HEK293 (cell line): Measurements from ENCODE around the gene OXA1L.

Experiments used
- CTCF ChIP-seq: fragments of 450-650 bp; formaldehyde crosslinking; IDR thresholded peaks from 2 replicates; pipeline ENCODE4 v1.5.1; 2016; ENCODE audit warnings: missing biosample characterization, missing genetic modification characterization
- REST ChIP-seq: fragments of 450-650 bp; formaldehyde crosslinking; IDR thresholded peaks from 2 replicates; pipeline ENCODE4 v1.5.1; 2016; ENCODE audit warnings: missing biosample characterization, missing genetic modification characterization
- YY1 ChIP-seq: fragments of 450-650 bp; formaldehyde crosslinking; IDR thresholded peaks from 2 replicates; pipeline ENCODE4 v1.5.1; 2018; ENCODE audit warnings: missing biosample characterization, missing genetic modification characterization
- ZBTB21 ChIP-seq: fragments of 450-650 bp; formaldehyde crosslinking; IDR thresholded peaks from 2 replicates; pipeline ENCODE4 v1.5.1; 2017; ENCODE audit warnings: missing biosample characterization, missing genetic modification characterization
- ZNF24 ChIP-seq: fragments of 450-650 bp; formaldehyde crosslinking; IDR thresholded peaks from 2 replicates; pipeline ENCODE4 v1.5.1; 2016; ENCODE audit warnings: missing biosample characterization, missing genetic modification characterization
- ZNF280D ChIP-seq: fragments of 450-650 bp; formaldehyde crosslinking; IDR thresholded peaks from 2 replicates; pipeline ENCODE4 v1.5.1; 2016; ENCODE audit warnings: missing biosample characterization, missing genetic modification characterization
- ZNF558 ChIP-seq: fragments of 450-650 bp; formaldehyde crosslinking; IDR thresholded peaks from 2 replicates; pipeline ENCODE4 v1.5.1; 2016; ENCODE audit warnings: missing biosample characterization, missing genetic modification characterization
- ZNF629 ChIP-seq: fragments of 450-650 bp; formaldehyde crosslinking; IDR thresholded peaks from 2 replicates; pipeline ENCODE4 v1.5.1; 2017; ENCODE audit warnings: missing biosample characterization, missing genetic modification characterization
- ZNF785 ChIP-seq: fragments of 450-650 bp; formaldehyde crosslinking; IDR thresholded peaks from 2 replicates; pipeline ENCODE4 v1.5.1; 2016; ENCODE audit warnings: missing biosample characterization, missing genetic modification characterization
- ZNF830 ChIP-seq: fragments of 450-650 bp; IDR thresholded peaks from 2 replicates; pipeline ENCODE4 v1.5.0; 2018; ENCODE audit warnings: missing biosample characterization, missing genetic modification characterization, low read depth, mild to moderate bottlenecking, moderate library complexity

- TF ChIP-seq CTCF, result no peak
- TF ChIP-seq REST (tag by site-specific recombination), result no peak
- TF ChIP-seq ZNF558 (tag by site-specific recombination), result no peak
- TF ChIP-seq ZBTB21 (tag by site-specific recombination), result no peak
- no peak for TF ChIP-seq ZNF830 (tag by site-specific recombination)
- no peak for TF ChIP-seq ZNF24 (tag by site-specific recombination)
- TF ChIP-seq YY1 (tag by site-specific recombination), result no peak
- no peak for TF ChIP-seq ZNF629
- TF ChIP-seq ZNF785, result no peak
- no peak for TF ChIP-seq ZNF280D (tag by site-specific recombination)
These were observed 27.1 kb upstream of the OXA1L start for GRCh38 chr14:22739423-22739822.
